ENCODE data around the gene SFMBT2. TPM values are rescaled to one million over a fixed set of nuclear protein-coding genes. Genes with fewer than 3 reads are reported as not detected.

The SFMBT2 gene
- total RNA-seq, 1 experiment from 2014 or later: 0.02 TPM

GRCh38 chr10:7359356-7359755, 51.5 kb downstream of the SFMBT2 start:
- no peaks in the 10 kb centered on the region for H4K20me1 ChIP-seq (ENCODE audit: insufficient read depth)
- no peaks in the 10 kb centered on the region; a peak in 1 of 4 replicates for H3K9me3 ChIP-seq (ENCODE audit: control insufficient read depth in 1 of 2, insufficient read depth in 1 of 2, low read depth in 1 of 2, low read length in 2 of 2)
- no TSS peak for BruUV-seq (replicated peaks)
- ATAC-seq: no peak
- H3K79me2 ChIP-seq (ENCODE audit: insufficient read depth, low read length): no peaks in the 10 kb centered on the region
- ChIA-PET RAD21 (ENCODE audit: low non-redundant PET in 1 of 2, low total read pairs in 2 of 2, uncharacterized antibody in 2 of 2, unreplicated experiment in 2 of 2) (no interaction called here), POLR2A (no interaction called here), CTCF (no interaction called here)
- no peak overlapping the region for H3K4me2 ChIP-seq (ENCODE audit: low read length)
- no peaks in the 10 kb centered on the region for H3K36me3 ChIP-seq (ENCODE audit: control insufficient read depth in 1 of 2, insufficient read depth in 2 of 2, low read length in 2 of 2)
- no peak overlapping the region for H3K4me3 ChIP-seq (replicated peaks in 1 of 2; ENCODE audit: low read depth in 1 of 2, low read length in 2 of 2)
- no peaks in the 10 kb centered on the region for H3K27me3 ChIP-seq (ENCODE audit: insufficient read depth, low read length)
- no peaks in the 10 kb centered on the region for H3K4me1 ChIP-seq (ENCODE audit: control insufficient read depth in 1 of 2, insufficient read depth in 2 of 2, low read length in 2 of 2)
- H3K9ac ChIP-seq (ENCODE audit: low read length): no peak overlapping the region
- no peak overlapping the region for H2AFZ ChIP-seq (ENCODE audit: low read depth, low read length, poor library complexity, severe bottlenecking)
- no peak overlapping the region for H3K27ac ChIP-seq (ENCODE audit: low read depth, low read length)
- no peaks in the 10 kb centered on the region for H3K9me2 ChIP-seq (ENCODE audit: insufficient read depth)
- TF ChIP-seq POLR2AphosphoS5 (IDR thresholded peaks at IDR 0.05; ENCODE audit: low read depth, low read length) (no peak), EGR1 (IDR thresholded peaks at IDR 0.05; ENCODE audit: low read depth) (no peak), YY1 (IDR thresholded peaks at IDR 0.05; ENCODE audit: extremely low read depth, insufficient replicate concordance, low read depth, low read length) (no peak), CBX3 (IDR thresholded peaks at IDR 0.05; ENCODE audit: low read depth) (no peak), CEBPB (IDR thresholded peaks at IDR 0.05; ENCODE audit: low read depth) (no peak), CTCF (IDR thresholded peaks at IDR 0.05 in 2 of 3, conservative IDR thresholded peaks at IDR 0.05 in 1 of 3; ENCODE audit: borderline replicate concordance in 1 of 3, insufficient read depth in 1 of 3, low read depth in 2 of 3, low read length in 2 of 3) (no peak), JUND (IDR thresholded peaks at IDR 0.05) (no peak), SRF (IDR thresholded peaks at IDR 0.05; ENCODE audit: low read depth) (no peak), EZH2 (IDR thresholded peaks at IDR 0.05) (no peak), SP1 (IDR thresholded peaks at IDR 0.05; ENCODE audit: low read depth) (no peak), POLR2A (IDR thresholded peaks at IDR 0.05; ENCODE audit: borderline replicate concordance, extremely low read depth, insufficient read depth, insufficient read length) (no peak), ZBTB33 (IDR thresholded peaks at IDR 0.05; ENCODE audit: extremely low read depth, insufficient replicate concordance, low read length) (no peak), ATF3 (IDR thresholded peaks at IDR 0.05) (no peak), MAX (IDR thresholded peaks at IDR 0.05) (no peak), ZFX (IDR thresholded peaks at IDR 0.05) (no peak), SIN3A (IDR thresholded peaks at IDR 0.05; ENCODE audit: low read depth) (no peak), RAD21 (IDR thresholded peaks at IDR 0.05; ENCODE audit: low read depth) (no peak)
- intact Hi-C loops (cut with micrococcal nuclease): no loop called here
- no peak for DNase-seq (ENCODE audit: low read depth, low spot score)

Data from HCT116 (cell line).